Measurements from ENCODE around the gene COL19A1.

The COL19A1 gene

GRCh38 chr6:69976591-69977090 lies 110.3 kb downstream of the COL19A1 start:
- H3K9me3 ChIP-seq = no peaks in the 10 kb centered on the region
- H3K36me3 ChIP-seq = no peaks in the 10 kb centered on the region
- H3K4me1 ChIP-seq (ENCODE audit: control insufficient read depth in 1 of 2, insufficient read depth in 1 of 2, low read depth in 1 of 2, low read length in 1 of 2) = no peaks in the 10 kb centered on the region
- TF ChIP-seq, protein P1, sequence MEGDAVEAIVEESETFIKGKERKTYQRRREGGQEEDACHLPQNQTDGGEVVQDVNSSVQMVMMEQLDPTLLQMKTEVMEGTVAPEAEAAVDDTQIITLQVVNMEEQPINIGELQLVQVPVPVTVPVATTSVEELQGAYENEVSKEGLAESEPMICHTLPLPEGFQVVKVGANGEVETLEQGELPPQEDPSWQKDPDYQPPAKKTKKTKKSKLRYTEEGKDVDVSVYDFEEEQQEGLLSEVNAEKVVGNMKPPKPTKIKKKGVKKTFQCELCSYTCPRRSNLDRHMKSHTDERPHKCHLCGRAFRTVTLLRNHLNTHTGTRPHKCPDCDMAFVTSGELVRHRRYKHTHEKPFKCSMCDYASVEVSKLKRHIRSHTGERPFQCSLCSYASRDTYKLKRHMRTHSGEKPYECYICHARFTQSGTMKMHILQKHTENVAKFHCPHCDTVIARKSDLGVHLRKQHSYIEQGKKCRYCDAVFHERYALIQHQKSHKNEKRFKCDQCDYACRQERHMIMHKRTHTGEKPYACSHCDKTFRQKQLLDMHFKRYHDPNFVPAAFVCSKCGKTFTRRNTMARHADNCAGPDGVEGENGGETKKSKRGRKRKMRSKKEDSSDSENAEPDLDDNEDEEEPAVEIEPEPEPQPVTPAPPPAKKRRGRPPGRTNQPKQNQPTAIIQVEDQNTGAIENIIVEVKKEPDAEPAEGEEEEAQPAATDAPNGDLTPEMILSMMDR (IDR thresholded peaks at IDR 0.05) = no peak
- no peaks in the 10 kb centered on the region for H3K27me3 ChIP-seq
- no peak overlapping the region for H3K4me3 ChIP-seq (ENCODE audit: low read depth in 1 of 2, low read length in 1 of 2)
- H3K27ac ChIP-seq = no peak overlapping the region

DNA sequence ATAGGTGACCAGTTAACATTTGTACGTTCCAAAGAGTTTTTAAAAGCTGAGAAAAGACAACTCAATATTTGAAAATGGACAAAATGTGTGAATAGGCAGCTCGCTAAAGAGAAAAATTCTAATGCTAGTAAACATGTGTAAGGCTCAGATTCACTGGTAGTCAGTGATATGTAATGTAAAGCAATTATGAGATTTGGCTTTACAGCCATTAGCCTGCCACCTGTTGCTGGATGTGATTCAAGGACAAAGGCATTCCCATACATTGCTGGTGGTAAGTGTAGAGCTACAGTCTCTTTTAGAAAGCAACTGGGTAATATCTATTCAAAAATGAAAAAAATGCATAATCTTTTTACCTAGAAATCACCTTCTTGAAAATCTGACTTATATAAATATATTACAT lies 114.3 kb downstream of the COL19A1 start:
- H3K27me3 ChIP-seq = no peaks in the 10 kb centered on the region
- TF ChIP-seq, protein P1 (IDR thresholded peaks at IDR 0.05) = no peak
- H3K9me3 ChIP-seq = no peaks in the 10 kb centered on the region
- no peak overlapping the region for H3K27ac ChIP-seq
- no peaks in the 10 kb centered on the region for H3K4me1 ChIP-seq (ENCODE audit: control insufficient read depth in 1 of 2, insufficient read depth in 1 of 2, low read depth in 1 of 2, low read length in 1 of 2)
- H3K36me3 ChIP-seq = no peaks in the 10 kb centered on the region
- H3K4me3 ChIP-seq (ENCODE audit: low read depth in 1 of 2, low read length in 1 of 2) = no peak overlapping the region

DNA sequence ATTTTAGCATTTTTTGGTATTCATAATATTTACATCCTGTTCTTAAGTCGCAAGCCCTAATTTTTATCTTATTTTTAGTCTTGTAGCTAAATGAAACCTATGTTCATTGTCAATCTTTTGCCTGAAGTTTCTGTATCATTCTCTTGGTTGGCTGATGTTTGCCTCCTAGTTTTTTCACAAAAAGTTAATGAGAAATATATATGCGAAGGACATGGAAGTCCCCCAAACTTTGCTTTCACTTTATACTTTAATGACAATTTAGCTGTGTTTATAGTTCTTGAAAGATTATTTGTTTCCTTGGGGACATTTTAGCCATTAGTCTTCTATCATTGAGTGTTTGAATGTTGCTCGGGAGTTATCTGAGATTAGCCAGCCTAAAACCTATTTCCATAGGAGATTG lies 118.2 kb downstream of the COL19A1 start:
- no peaks in the 10 kb centered on the region for H3K27me3 ChIP-seq
- TF ChIP-seq, protein P1 (IDR thresholded peaks at IDR 0.05) = no peak
- H3K36me3 ChIP-seq = no peaks in the 10 kb centered on the region
- no peak overlapping the region for H3K27ac ChIP-seq
- H3K4me1 ChIP-seq (ENCODE audit: control insufficient read depth in 1 of 2, insufficient read depth in 1 of 2, low read depth in 1 of 2, low read length in 1 of 2) = no peaks in the 10 kb centered on the region
- H3K9me3 ChIP-seq = no peaks in the 10 kb centered on the region
- H3K4me3 ChIP-seq (ENCODE audit: low read depth in 1 of 2, low read length in 1 of 2) = no peak overlapping the region

DNA sequence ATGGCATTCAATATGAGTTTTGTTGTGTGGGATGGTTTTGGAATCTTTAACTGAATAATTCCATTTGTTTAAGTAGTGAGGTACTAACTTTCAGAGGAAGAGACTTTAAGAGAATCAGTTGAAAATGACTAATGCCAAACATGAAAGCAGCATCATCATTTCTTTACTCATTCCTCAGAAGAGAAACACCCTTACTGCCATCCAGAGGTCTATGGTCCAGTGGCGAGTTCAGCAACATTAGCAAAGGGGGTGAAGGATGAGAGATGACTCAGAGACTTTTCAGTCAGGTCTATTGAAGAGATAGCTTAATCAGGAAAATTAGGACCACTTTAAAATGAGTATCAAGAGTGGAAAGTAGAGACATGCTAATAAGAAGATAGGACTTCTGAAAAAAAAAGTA lies 118.8 kb downstream of the COL19A1 start:
- no peaks in the 10 kb centered on the region for H3K4me1 ChIP-seq (ENCODE audit: control insufficient read depth in 1 of 2, insufficient read depth in 1 of 2, low read depth in 1 of 2, low read length in 1 of 2)
- H3K4me3 ChIP-seq (ENCODE audit: low read depth in 1 of 2, low read length in 1 of 2) = no peak overlapping the region
- no peaks in the 10 kb centered on the region for H3K9me3 ChIP-seq
- TF ChIP-seq, protein P1 (IDR thresholded peaks at IDR 0.05) = no peak
- H3K27me3 ChIP-seq = no peaks in the 10 kb centered on the region
- H3K36me3 ChIP-seq = no peaks in the 10 kb centered on the region
- H3K27ac ChIP-seq = no peak overlapping the region

DNA sequence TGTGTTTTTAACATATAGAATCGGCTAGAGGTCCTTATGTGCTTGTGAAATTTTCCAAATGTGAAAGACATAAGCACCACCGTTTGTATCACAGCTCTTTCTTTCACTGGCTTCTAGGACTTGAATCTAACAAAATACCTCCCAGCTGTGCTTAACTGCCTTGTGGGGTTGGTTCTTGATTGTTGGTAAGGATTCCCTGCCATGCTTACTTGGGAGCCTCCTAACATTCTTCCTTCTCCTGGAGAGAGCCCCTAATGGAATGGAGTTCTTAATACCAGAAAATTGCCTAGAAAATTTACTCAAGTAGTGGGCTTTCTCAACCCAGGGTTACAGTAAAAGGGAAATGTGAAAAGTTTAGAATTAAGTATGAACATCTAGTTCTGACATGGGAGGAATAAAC lies 121.2 kb downstream of the COL19A1 start:
- no peaks in the 10 kb centered on the region for H3K36me3 ChIP-seq

More for the DNA sequence above, 121.2 kb downstream of the COL19A1 start:
- Histone ChIP-seq H3K9me3 (no peaks in the 10 kb centered on the region), H3K27ac (no peak overlapping the region), H3K4me3 (ENCODE audit: low read depth in 1 of 2, low read length in 1 of 2) (no peak overlapping the region), H3K27me3 (no peaks in the 10 kb centered on the region), H3K4me1 (ENCODE audit: control insufficient read depth in 1 of 2, insufficient read depth in 1 of 2, low read depth in 1 of 2, low read length in 1 of 2) (no peaks in the 10 kb centered on the region)
- TF ChIP-seq, protein P1 (IDR thresholded peaks at IDR 0.05) = no peak
